Glomerular visceral epithelial cell (primary cell): ENCODE data around the gene NLRC5.

Experiments used
- DNase-seq: peaks from one replicate; pipeline ENCODE4 v3.0.0-alpha.2; 2016; ENCODE audit errors: extremely low spot score

Gene NLRC5

GRCh38 chr16:56988948-56989945, at the start of gene NLRC5:
NLRC5 (plus strand) TSS chr16:56989557; CDS start chr16:57020713, 31,156 bp downstream.
- DNase-seq: peak; percentile 80

DNA sequence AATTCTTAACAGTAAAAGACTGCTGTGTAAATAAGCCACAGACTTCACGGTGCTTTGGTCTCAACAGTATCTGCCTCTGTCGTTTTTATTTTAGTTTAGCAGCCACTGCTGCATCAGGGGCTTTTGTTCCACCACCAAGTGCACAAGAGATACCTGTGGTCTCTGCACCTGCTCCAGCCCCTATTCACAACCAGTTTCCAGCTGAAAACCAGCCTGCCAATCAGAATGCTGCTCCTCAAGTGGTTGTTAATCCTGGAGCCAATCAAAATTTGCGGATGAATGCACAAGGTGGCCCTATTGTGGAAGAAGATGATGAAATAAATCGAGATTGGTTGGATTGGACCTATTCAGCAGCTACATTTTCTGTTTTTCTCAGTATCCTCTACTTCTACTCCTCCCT, 49.6 kb upstream of the NLRC5 start:
- no peak for DNase-seq

DNA sequence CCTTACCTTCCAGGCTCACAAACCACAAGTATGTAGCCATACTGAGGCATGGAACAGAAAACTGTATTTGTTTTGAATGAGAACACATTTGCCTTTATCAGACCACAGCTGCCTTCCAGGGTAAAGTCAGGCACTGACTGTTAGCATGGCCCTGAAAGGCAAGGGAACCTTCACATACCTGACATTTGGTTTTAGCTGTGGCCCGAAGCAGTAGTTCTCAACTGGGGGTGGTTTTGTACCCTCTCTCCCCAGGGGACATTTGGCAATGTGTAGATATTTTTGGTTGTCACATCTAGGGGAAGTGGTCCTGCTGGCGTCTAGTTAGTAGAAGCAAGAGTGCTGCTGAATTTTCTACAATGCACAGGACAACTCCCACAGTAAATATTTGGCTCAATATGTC, 48.3 kb upstream of the NLRC5 start:
- DNase-seq: no peak

GRCh38 chr16:56941856-56942331, 47.5 kb upstream of the NLRC5 start:
- DNase-seq: no peak

- no peak for DNase-seq
Measured at GRCh38 chr16:56943761-56944375, 45.5 kb upstream of the NLRC5 start.

- peak; percentile 68 for DNase-seq
Measured at GRCh38 chr16:56944954-56945839, 44.2 kb upstream of the NLRC5 start.

DNA sequence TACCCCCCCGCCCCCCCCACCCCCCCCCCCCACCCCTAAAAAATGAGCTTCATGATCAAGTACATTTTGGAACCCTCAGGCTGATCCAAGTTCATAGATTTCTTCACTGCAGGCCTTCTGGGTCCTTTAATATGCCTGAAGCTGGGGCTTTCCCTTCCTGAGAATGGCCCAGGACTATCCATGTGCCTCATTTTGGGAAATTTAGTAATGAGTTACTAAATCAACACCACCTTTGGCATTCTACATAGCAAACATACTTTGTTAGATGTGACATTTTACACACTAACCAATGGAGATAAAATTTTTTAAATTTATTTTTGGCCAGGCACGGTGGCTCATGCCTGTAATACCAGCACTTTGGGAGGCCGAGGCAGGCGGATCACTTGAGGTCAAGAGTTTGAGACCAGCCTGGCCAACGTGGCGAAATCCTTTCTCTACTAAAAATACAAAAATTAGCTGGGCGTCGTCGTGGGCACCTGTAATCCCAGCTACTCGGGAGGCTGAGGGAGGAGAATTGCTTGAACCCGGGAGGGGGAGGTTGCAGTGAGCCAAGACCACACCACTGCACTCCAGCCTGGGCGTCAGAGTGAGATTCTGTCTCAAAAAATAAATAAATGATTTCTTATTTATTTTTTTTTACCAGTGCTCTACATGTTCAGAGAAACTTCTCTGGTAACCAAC, 43.4 kb upstream of the NLRC5 start:
- DNase-seq: no peak

- no peak for DNase-seq
Measured at GRCh38 chr16:56946767-56947603, 42.4 kb upstream of the NLRC5 start.

- DNase-seq: no peak
Measured at GRCh38 chr16:56947604-56947995, 41.8 kb upstream of the NLRC5 start.

DNA sequence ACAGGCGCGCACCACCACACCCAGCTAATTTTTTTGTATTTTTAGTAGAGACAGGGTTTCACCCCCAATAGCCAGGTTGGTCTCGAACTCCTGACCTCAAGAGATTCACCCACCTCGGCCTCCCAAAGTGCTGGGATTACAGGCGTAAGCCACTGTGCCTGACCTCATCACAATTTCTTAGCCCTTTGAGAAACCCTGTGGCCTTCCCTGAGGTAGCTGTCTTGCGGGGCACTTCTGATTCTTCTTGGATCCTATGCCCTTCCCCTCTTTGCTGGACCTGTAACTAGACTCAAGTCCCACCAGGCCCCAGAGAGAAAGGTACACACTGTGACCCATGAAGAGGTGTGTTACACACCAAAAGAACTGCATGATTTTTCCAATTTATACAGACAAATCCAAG, 41.1 kb upstream of the NLRC5 start:
- no peak for DNase-seq

- DNase-seq: no peak
Measured at GRCh38 chr16:56950051-56950450, 39.3 kb upstream of the NLRC5 start.

- no peak for DNase-seq
Measured at GRCh38 chr16:56950455-56950854, 38.9 kb upstream of the NLRC5 start.

DNA sequence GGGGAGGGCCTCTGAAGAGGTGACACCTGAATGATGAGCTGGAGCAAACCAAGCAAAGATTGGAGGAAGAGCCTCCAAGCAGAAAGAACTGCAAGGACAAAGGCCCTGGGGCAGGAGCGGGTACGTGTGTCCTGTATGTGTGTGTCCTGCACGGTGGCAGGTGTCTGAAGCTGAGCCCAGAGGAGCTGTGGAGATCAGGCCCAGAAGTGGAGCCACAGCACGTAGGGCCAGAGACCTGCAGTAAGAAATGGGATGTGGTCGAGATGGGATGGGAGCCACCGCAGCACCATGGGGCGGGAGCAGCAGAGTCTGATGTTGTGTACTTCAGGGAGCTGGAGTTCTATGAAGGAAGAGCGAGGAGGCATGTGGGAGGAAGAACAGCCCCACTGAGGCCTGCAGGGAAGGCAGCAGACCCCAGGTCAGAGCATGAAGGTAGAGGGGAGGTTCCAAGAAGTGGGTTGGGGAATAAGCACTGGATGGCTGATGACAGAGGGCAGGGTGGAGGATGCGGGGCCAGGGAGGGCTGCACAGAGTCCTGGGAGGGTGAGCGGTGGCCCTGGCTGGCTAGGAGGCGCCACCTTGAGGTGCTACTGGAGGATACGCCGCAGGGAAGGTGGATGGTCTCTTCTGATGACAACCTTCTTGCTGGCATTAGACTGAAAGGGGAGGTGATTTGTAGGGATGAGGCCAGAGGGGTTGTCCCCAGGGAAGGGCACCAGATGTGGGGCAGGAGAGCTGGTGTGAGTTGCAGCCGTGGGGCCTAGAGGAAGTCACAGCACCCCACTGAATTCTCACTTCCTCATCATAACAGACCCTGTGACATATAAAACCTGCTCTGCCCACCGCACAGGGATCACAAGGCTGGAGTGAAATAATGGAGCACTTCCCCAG, 38.2 kb upstream of the NLRC5 start:
- DNase-seq: peak; percentile 58

- no peak for DNase-seq
Measured at GRCh38 chr16:56953006-56953405, 36.4 kb upstream of the NLRC5 start.

GRCh38 chr16:56956076-56956475, 33.3 kb upstream of the NLRC5 start:
- DNase-seq: no peak

GRCh38 chr16:56956756-56957155, 32.6 kb upstream of the NLRC5 start:
- DNase-seq: no peak

GRCh38 chr16:56960681-56961281, 28.6 kb upstream of the NLRC5 start:
- no peak for DNase-seq

DNA sequence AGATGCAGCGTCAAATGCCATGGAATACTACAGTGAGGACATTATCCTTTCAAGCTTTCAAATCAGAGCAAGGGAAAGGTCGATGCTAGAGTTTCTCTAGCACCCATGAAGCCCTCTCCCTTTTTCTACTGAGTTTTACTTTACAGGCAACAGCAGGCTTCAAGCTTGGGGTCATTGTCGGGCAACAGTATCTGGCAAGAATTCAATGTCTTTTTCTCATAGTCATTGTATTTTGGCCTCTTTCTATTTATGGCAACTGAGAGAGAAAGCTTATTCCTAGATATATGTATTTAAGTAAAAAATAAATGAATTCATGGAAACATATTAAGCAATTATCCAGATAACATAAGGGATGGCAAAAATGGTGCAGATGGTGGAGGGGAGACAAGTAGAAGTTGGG, 28.0 kb upstream of the NLRC5 start:
- no peak for DNase-seq

- DNase-seq: no peak
Measured at GRCh38 chr16:56961851-56962281, 27.5 kb upstream of the NLRC5 start, which contains the start of gene CETP. CETP (plus strand) TSS chr16:56961950; CDS start chr16:56961980, 30 bp downstream.
